GM19035 (cell line): ENCODE results near the gene PTTG1IP2.
"Not testable (repeated sequence)": the region's sequence is repeated elsewhere in the genome, so short reads cannot be mapped to it uniquely, and the experiment has no call there.

Source experiments
- ATAC-seq: cut with Tn5 transposase; IDR thresholded peaks from one replicate; pipeline ENCODE4 v1.9.1; 2021; ENCODE audit not compliant: unreplicated experiment

Gene PTTG1IP2

GRCh38 chr7:90469554-90469953, at the start of gene PTTG1IP2:
Gene PTTG1IP2 (plus strand): TSS chr7:90469639. CDS start chr7:90469787, 148 bp downstream.
- no peak for ATAC-seq

- no peak for ATAC-seq
Observed at GRCh38 chr7:90421651-90422050, 47.8 kb upstream of the PTTG1IP2 start.

- ATAC-seq: peak; percentile 93
Observed at GRCh38 chr7:90424720-90425119, 44.7 kb upstream of the PTTG1IP2 start.

GRCh38 chr7:90425376-90425775, 44.1 kb upstream of the PTTG1IP2 start:
- ATAC-seq: no peak

GRCh38 chr7:90430614-90431460, 38.6 kb upstream of the PTTG1IP2 start:
- no peak for ATAC-seq

- ATAC-seq: no peak
Observed at GRCh38 chr7:90432752-90433151, 36.7 kb upstream of the PTTG1IP2 start.

DNA sequence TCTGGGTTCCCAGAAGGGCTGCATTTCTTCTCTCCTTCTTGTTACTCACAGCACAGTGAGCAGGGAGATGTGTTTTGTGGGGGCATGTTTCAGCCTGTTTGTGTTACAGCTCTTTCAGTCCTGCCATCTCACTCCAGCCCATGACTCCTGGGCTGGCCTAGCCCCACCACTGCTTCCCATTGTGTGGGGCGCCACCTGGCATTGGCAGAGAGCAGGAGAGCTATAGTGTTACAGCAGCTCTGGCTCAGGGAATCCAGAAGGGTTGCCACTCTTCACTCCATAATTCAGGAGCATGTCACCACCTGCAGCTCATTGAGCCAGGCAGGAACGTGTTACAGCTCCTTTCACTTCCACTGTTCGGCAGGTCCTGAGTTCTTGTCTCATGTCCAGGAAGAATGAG, 36.2 kb upstream of the PTTG1IP2 start:
- ATAC-seq: no peak

- ATAC-seq: no peak
Observed at GRCh38 chr7:90445633-90446032, 23.8 kb upstream of the PTTG1IP2 start.

GRCh38 chr7:90446137-90446899, 23.1 kb upstream of the PTTG1IP2 start:
- no peak for ATAC-seq

- ATAC-seq: no peak
Observed at GRCh38 chr7:90453259-90453891, 16.1 kb upstream of the PTTG1IP2 start.

DNA sequence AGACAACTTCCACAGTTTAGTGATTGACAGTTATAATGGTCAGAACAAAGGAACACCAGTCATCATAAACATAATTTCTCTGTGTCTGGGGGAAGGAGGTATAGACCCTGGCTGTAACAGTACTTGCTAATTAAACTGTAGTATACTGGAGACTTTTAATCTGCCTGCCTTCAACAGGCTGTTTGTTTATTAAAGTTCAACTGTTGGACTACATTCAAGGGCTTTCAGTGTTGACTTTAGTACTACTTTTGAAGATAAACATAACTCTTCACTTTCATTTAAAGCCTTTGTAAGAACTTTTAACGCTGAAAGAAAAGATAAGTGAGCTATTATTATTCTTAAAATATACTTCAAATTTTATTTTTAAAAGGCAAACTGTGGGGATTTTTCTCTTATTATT, 15.5 kb upstream of the PTTG1IP2 start:
- no peak for ATAC-seq

DNA sequence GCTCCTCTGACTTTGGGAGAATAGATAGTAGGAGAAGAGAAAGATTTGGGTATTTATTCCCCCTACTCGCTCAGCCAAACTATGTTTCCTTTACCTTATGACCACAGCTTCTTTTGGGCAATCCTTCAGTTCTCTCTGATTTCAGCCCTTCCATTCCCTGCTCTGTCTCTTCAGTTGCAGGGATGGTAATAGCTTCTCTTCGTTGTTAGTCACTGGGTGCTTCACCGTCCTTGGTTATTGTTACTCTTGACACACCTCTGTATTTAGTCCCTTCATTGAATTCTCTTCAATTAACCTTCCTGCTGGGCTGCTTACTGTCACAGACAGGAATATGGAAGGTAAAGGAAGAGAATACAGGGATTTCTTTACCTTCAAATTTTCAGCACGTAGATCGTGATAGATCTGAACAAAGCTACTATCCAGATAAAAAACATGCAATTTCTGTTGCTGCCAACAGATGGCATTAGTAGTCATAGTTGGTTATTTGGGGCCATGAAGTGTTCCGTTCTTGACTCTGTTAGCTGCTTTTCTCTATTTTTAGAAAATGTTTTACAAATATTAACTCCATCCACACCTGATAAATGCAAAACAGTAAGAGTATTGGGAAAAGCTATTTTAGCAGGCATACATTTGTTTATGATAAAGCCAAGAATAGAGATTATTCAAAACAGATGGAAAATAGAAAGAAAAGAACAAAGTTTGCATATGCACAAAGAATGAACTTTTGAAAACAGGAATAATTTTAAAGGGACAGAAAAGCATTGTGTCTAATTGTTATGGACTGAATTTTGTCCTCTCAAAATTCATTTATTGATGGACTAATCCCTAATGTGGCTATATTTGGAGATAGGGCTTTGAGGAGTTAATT, 14.0 kb upstream of the PTTG1IP2 start:
- peak; percentile 72 for ATAC-seq

GRCh38 chr7:90458104-90458503, 11.3 kb upstream of the PTTG1IP2 start:
- ATAC-seq: no peak

GRCh38 chr7:90459888-90460287, 9.6 kb upstream of the PTTG1IP2 start:
- no peak for ATAC-seq

DNA sequence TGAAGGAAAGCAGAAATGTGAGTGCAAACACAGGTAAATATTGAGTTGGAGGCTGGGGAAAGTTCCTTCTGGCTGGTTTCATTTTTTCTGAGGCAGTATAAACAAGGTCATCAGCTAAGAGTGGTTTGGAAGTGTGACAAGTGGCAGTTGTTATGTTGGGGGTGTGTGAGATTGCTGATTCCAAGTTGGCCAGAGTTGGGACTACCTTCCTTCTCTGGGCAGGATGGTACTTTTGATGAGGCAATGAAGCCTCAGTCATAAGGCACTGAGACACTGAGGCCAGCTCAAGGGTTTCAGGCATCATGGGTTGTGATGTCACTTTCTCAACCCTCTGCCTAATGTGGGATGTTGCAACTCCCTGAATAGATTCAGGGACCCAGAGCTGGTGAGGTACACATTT, 8.2 kb upstream of the PTTG1IP2 start:
- ATAC-seq: no peak

GRCh38 chr7:90463151-90463628, 6.2 kb upstream of the PTTG1IP2 start:
- ATAC-seq: not testable (repeated sequence)

DNA sequence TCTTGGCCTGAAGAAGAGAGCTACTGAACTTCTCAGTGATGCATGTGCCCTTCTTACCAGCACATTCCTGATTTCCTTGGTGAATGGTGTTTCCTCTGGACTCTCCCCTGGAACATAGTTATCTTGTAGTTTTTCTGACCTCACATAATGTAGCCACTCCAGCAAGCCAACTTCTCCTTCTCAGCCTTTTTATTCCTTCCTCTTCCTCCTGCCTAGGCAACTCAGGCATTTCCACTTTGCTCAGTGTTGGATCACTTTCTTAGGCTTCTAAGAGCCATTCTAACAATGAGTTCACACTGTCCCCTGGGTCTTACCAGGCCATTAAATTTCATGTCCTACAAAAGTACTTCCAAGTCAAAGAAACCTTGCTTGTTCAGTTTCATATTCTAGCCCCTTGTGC, 3.6 kb upstream of the PTTG1IP2 start:
- ATAC-seq: no peak

- no peak for ATAC-seq
Observed at GRCh38 chr7:90472805-90473540, 3.5 kb downstream of the PTTG1IP2 start.

- no peak for ATAC-seq
Observed at GRCh38 chr7:90473814-90474213, 4.4 kb downstream of the PTTG1IP2 start.
